Immature natural killer cell (primary cell): Measurements from ENCODE around the gene MAGI1. TPM values are rescaled to one million over a fixed set of nuclear protein-coding genes. Genes with fewer than 3 reads are reported as not detected.

Experiments
- DNase-seq, 3 donors: peaks; one replicate each; pipeline ENCODE4 v3.0.0; 2022; ENCODE audit warnings: mixed read lengths in 1 of 3
- H3K27ac Mint-ChIP-seq, 6 donors: one replicate each; pipeline ENCODE4 v1.8.0; 2020; ENCODE audit warnings: mixed read lengths in 6 of 6, mild to moderate bottlenecking in 5 of 6, inconsistent platforms in 4 of 6, moderate library complexity in 3 of 6
- H3K27me3 Mint-ChIP-seq, 3 donors: one replicate each; pipeline ENCODE4 v1.8.0; 2020 to 2021; ENCODE audit warnings: low read depth in 3 of 3, mild to moderate bottlenecking in 3 of 3, mixed read lengths in 3 of 3, moderate library complexity in 3 of 3, inconsistent platforms in 1 of 3
- H3K36me3 Mint-ChIP-seq, 3 donors: one replicate each; pipeline ENCODE4 v1.8.0; 2020; ENCODE audit warnings: mixed read lengths in 3 of 3, inconsistent platforms in 2 of 3, mild to moderate bottlenecking in 2 of 3
- H3K4me1 Mint-ChIP-seq, 2 donors: one replicate each; pipeline ENCODE4 v1.8.0; 2020; ENCODE audit warnings: inconsistent platforms in 2 of 2, mild to moderate bottlenecking in 2 of 2, mixed read lengths in 2 of 2, moderate library complexity in 1 of 2
- H3K4me3 Mint-ChIP-seq, 5 donors: one replicate each; pipeline ENCODE4 v1.8.0; 2020; ENCODE audit warnings: mild to moderate bottlenecking in 5 of 5, mixed read lengths in 5 of 5, inconsistent platforms in 3 of 5, moderate library complexity in 3 of 5
- H3K9me3 Mint-ChIP-seq, 6 donors: one replicate each; pipeline ENCODE4 v1.8.0; 2020; ENCODE audit warnings: mild to moderate bottlenecking in 6 of 6, mixed read lengths in 6 of 6, inconsistent platforms in 4 of 6, moderate library complexity in 3 of 6
- polyA plus RNA-seq, 3 donors: library from polyadenylated mRNA; unstranded; fragments of 300-500 nt; fragmentation: Illumina TruSeq; gene quantifications; one replicate each; pipeline ENCODE4 v1.2.3, GENCODE V29; 2021

The MAGI1 gene
- polyA plus RNA-seq, 3 donors from 2014 or later: not detected

GRCh38 chr3:65655061-65655460 lies 383.7 kb downstream of the MAGI1 start:
- Mint-ChIP-seq H3K36me3 (no peaks in the 10 kb centered on the region), H3K4me1 (no peaks in the 10 kb centered on the region), H3K27me3 (peaks cover 0 to 2% (median 0%) of the 10 kb centered on the region in 3 donors)

GRCh38 chr3:65653731-65654130 lies 385.0 kb downstream of the MAGI1 start:
- Mint-ChIP-seq H3K36me3 (no peaks in the 10 kb centered on the region), H3K4me3 (no peak overlapping the region), H3K27me3 (peaks cover 0 to 2% (median 0%) of the 10 kb centered on the region in 3 donors), H3K9me3 (peaks cover 0 to 36% (median 7%) of the 10 kb centered on the region in 6 donors), H3K27ac (no peak overlapping the region), H3K4me1 (no peaks in the 10 kb centered on the region)
- DNase-seq: no peak

More at GRCh38 chr3:65655061-65655460, 383.7 kb downstream of the MAGI1 start:
- no peak for DNase-seq
- Mint-ChIP-seq H3K4me3 (no peak overlapping the region), H3K27ac (no peak overlapping the region), H3K9me3 (peaks cover 0 to 37% (median 7%) of the 10 kb centered on the region in 6 donors)

- Mint-ChIP-seq H3K9me3 (peaks cover 10 to 26% (median 16%) of the 10 kb centered on the region in 6 donors), H3K36me3 (no peaks in the 10 kb centered on the region), H3K4me3 (no peak overlapping the region), H3K27me3 (peaks cover 0 to 1% (median 0%) of the 10 kb centered on the region in 3 donors), H3K27ac (no peak overlapping the region), H3K4me1 (no peaks in the 10 kb centered on the region)
- DNase-seq: no peak
Observed at GRCh38 chr3:65650247-65650646, 388.5 kb downstream of the MAGI1 start.

GRCh38 chr3:65647369-65647768 lies 391.3 kb downstream of the MAGI1 start:
- H3K36me3 Mint-ChIP-seq: no peaks in the 10 kb centered on the region
- H3K27ac Mint-ChIP-seq: no peak overlapping the region
- H3K27me3 Mint-ChIP-seq: peaks cover 0 to 1% (median 0%) of the 10 kb centered on the region in 3 donors
- DNase-seq: no peak
- H3K9me3 Mint-ChIP-seq: peaks cover 8 to 25% (median 21%) of the 10 kb centered on the region in 6 donors
- no peak overlapping the region for H3K4me3 Mint-ChIP-seq
- H3K4me1 Mint-ChIP-seq: no peaks in the 10 kb centered on the region

- no peak overlapping the region for H3K4me3 Mint-ChIP-seq
- peaks cover 0 to 2% (median 1%) of the 10 kb centered on the region in 3 donors for H3K27me3 Mint-ChIP-seq
- no peaks in the 10 kb centered on the region for H3K4me1 Mint-ChIP-seq
- H3K9me3 Mint-ChIP-seq: peaks cover 10 to 36% (median 23%) of the 10 kb centered on the region in 6 donors
- no peak for DNase-seq
- no peak overlapping the region for H3K27ac Mint-ChIP-seq
- no peaks in the 10 kb centered on the region for H3K36me3 Mint-ChIP-seq
Observed at GRCh38 chr3:65642883-65643282, 395.8 kb downstream of the MAGI1 start.

- no peaks in the 10 kb centered on the region for H3K4me1 Mint-ChIP-seq
- H3K36me3 Mint-ChIP-seq: no peaks in the 10 kb centered on the region
- H3K27ac Mint-ChIP-seq: no peak overlapping the region
- no peak overlapping the region for H3K4me3 Mint-ChIP-seq
- peaks cover 9 to 31% (median 16%) of the 10 kb centered on the region in 6 donors for H3K9me3 Mint-ChIP-seq
- no peak for DNase-seq
- H3K27me3 Mint-ChIP-seq: peaks cover 0 to 2% (median 1%) of the 10 kb centered on the region in 3 donors
Observed at GRCh38 chr3:65641777-65642176, 396.9 kb downstream of the MAGI1 start.

- peaks cover 0 to 2% (median 1%) of the 10 kb centered on the region in 3 donors for H3K27me3 Mint-ChIP-seq
- H3K4me3 Mint-ChIP-seq: no peak overlapping the region
- H3K4me1 Mint-ChIP-seq: no peaks in the 10 kb centered on the region
- H3K9me3 Mint-ChIP-seq: peaks cover 9 to 25% (median 11%) of the 10 kb centered on the region in 6 donors
- no peak for DNase-seq
- H3K36me3 Mint-ChIP-seq: no peaks in the 10 kb centered on the region
- H3K27ac Mint-ChIP-seq: no peak overlapping the region
Observed at GRCh38 chr3:65641045-65641444, 397.7 kb downstream of the MAGI1 start.

GRCh38 chr3:65639444-65639843 lies 399.3 kb downstream of the MAGI1 start:
- no peak for DNase-seq
- H3K4me1 Mint-ChIP-seq: no peaks in the 10 kb centered on the region
- H3K36me3 Mint-ChIP-seq: no peaks in the 10 kb centered on the region
- peaks cover 0 to 2% (median 2%) of the 10 kb centered on the region in 3 donors for H3K27me3 Mint-ChIP-seq
- H3K9me3 Mint-ChIP-seq: peaks cover 7 to 23% (median 12%) of the 10 kb centered on the region in 6 donors
- H3K4me3 Mint-ChIP-seq: no peak overlapping the region
- H3K27ac Mint-ChIP-seq: no peak overlapping the region

- H3K4me3 Mint-ChIP-seq: no peak overlapping the region
- H3K9me3 Mint-ChIP-seq: peaks cover 6 to 15% (median 8%) of the 10 kb centered on the region in 6 donors
- no peak for DNase-seq
- no peaks in the 10 kb centered on the region for H3K36me3 Mint-ChIP-seq
- H3K27ac Mint-ChIP-seq: no peak overlapping the region
- no peaks in the 10 kb centered on the region for H3K4me1 Mint-ChIP-seq
- peaks cover 0 to 2% (median 2%) of the 10 kb centered on the region in 3 donors for H3K27me3 Mint-ChIP-seq
Observed at GRCh38 chr3:65638301-65638700, 400.4 kb downstream of the MAGI1 start.

GRCh38 chr3:65636326-65636725 lies 402.4 kb downstream of the MAGI1 start:
- Mint-ChIP-seq H3K27ac (no peak overlapping the region), H3K9me3 (peaks cover 7 to 15% (median 7%) of the 10 kb centered on the region in 6 donors), H3K36me3 (no peaks in the 10 kb centered on the region), H3K4me3 (no peak overlapping the region), H3K4me1 (no peaks in the 10 kb centered on the region), H3K27me3 (peaks cover 0 to 2% (median 2%) of the 10 kb centered on the region in 3 donors)
- DNase-seq: no peak

GRCh38 chr3:65635657-65636056 lies 403.1 kb downstream of the MAGI1 start:
- DNase-seq: no peak
- Mint-ChIP-seq H3K27me3 (peaks cover 0 to 2% (median 2%) of the 10 kb centered on the region in 3 donors), H3K4me1 (no peaks in the 10 kb centered on the region), H3K9me3 (peaks cover 6 to 13% (median 9%) of the 10 kb centered on the region in 6 donors), H3K36me3 (no peaks in the 10 kb centered on the region), H3K27ac (no peak overlapping the region), H3K4me3 (no peak overlapping the region)

GRCh38 chr3:65633018-65633638 lies 405.6 kb downstream of the MAGI1 start:
- H3K36me3 Mint-ChIP-seq: no peaks in the 10 kb centered on the region
- peaks cover 0 to 2% (median 2%) of the 10 kb centered on the region in 3 donors for H3K27me3 Mint-ChIP-seq
- DNase-seq: no peak
- H3K4me3 Mint-ChIP-seq: no peak overlapping the region
- H3K27ac Mint-ChIP-seq: no peak overlapping the region
- H3K9me3 Mint-ChIP-seq: peaks cover 0 to 8% (median 5%) of the 10 kb centered on the region in 6 donors
- H3K4me1 Mint-ChIP-seq: no peaks in the 10 kb centered on the region

GRCh38 chr3:65632414-65632813 lies 406.3 kb downstream of the MAGI1 start:
- H3K27ac Mint-ChIP-seq: no peak overlapping the region
- H3K4me3 Mint-ChIP-seq: no peak overlapping the region
- DNase-seq: no peak
- no peaks in the 10 kb centered on the region for H3K4me1 Mint-ChIP-seq
- H3K36me3 Mint-ChIP-seq: no peaks in the 10 kb centered on the region
- H3K27me3 Mint-ChIP-seq: peaks cover 0 to 2% (median 2%) of the 10 kb centered on the region in 3 donors
- peaks cover 0 to 8% (median 5%) of the 10 kb centered on the region in 6 donors for H3K9me3 Mint-ChIP-seq

- H3K27ac Mint-ChIP-seq: no peak overlapping the region
- DNase-seq: no peak
- peaks cover 0 to 2% (median 0%) of the 10 kb centered on the region in 3 donors for H3K27me3 Mint-ChIP-seq
Observed at GRCh38 chr3:65628978-65629377, 409.7 kb downstream of the MAGI1 start.

More at GRCh38 chr3:65628978-65629377, 409.7 kb downstream of the MAGI1 start:
- no peaks in the 10 kb centered on the region for H3K36me3 Mint-ChIP-seq
- no peaks in the 10 kb centered on the region for H3K4me1 Mint-ChIP-seq
- no peak overlapping the region for H3K4me3 Mint-ChIP-seq
- H3K9me3 Mint-ChIP-seq: peaks cover 0 to 14% (median 6%) of the 10 kb centered on the region in 6 donors
